Hepatic stellate cell (primary cell): ENCODE data around the gene CERS6.

Experiments used
- DNase-seq: peaks from one replicate; pipeline ENCODE4 v3.0.0; 2011; ENCODE audit warnings: low spot score

Gene CERS6

GRCh38 chr2:168801961-168802858 lies 346.1 kb downstream of the CERS6 start, which contains the start of gene NOSTRIN:
TSS of gene NOSTRIN (plus strand) at chr2:168802637. CDS start at chr2:168802647, 10 bp downstream.
- DNase-seq = no peak

- no peak for DNase-seq
Observed at GRCh38 chr2:168802859-168803725, 347.0 kb downstream of the CERS6 start.

GRCh38 chr2:168804214-168804613 lies 348.1 kb downstream of the CERS6 start:
- no peak for DNase-seq

- no peak for DNase-seq
Observed at GRCh38 chr2:168805615-168806014, 349.5 kb downstream of the CERS6 start.

- no peak for DNase-seq
Observed at GRCh38 chr2:168809537-168809936, 353.5 kb downstream of the CERS6 start.

- DNase-seq = no peak
Observed at GRCh38 chr2:168810235-168810634, 354.2 kb downstream of the CERS6 start.

GRCh38 chr2:168811696-168812095 lies 355.6 kb downstream of the CERS6 start:
- DNase-seq = no peak

- DNase-seq = no peak
Observed at GRCh38 chr2:168814046-168814445, 358.0 kb downstream of the CERS6 start.

- no peak for DNase-seq
Observed at GRCh38 chr2:168814939-168815907, 359.2 kb downstream of the CERS6 start.

GRCh38 chr2:168816369-168816768 lies 360.3 kb downstream of the CERS6 start:
- peak; percentile 68 for DNase-seq

- DNase-seq = no peak
Observed at GRCh38 chr2:168819050-168819715, 363.1 kb downstream of the CERS6 start.

GRCh38 chr2:168819829-168820489 lies 363.9 kb downstream of the CERS6 start:
- DNase-seq = no peak

- no peak for DNase-seq
Observed at GRCh38 chr2:168821577-168821976, 365.5 kb downstream of the CERS6 start.

GRCh38 chr2:168821992-168822391 lies 365.9 kb downstream of the CERS6 start:
- DNase-seq = no peak
